GM10248 (cell line): ENCODE data around the gene MAP4.
A peak's percentile ranks its signal among the peaks of the same experiment; 100 is the strongest.

Experiments
- CTCF ChIA-PET: fragments of 300-600 bp; sonication (Branson Sonifier 250); formaldehyde crosslinking; extraction: SDS; loops from one replicate; lab custom pipeline; 2021; ENCODE audit warnings: antibody characterized with exemption; lab: Yijun Ruan, JAX
- POLR2A ChIA-PET: fragments of 350-650 bp; sonication (Branson Sonifier 250); formaldehyde crosslinking; extraction: SDS; loops from one replicate; lab custom pipeline; 2020; ENCODE audit warnings: antibody characterized with exemption; lab: Yijun Ruan, JAX
- DNase-seq: peaks from one replicate; pipeline ENCODE4 v3.0.0; 2012; ENCODE audit errors: extremely low spot score
- CTCF ChIP-seq: IDR thresholded peaks from 2 replicates; pipeline ENCODE4 v1.5.1; 2012; ENCODE audit warnings: mild to moderate bottlenecking, low read depth; ENCODE audit errors: extremely low read depth, missing control alignments, control extremely low read depth

MAP4 gene

GRCh38 chr3:47989981-47990440 lies 26.2 kb downstream of the MAP4 start:
- ChIA-PET CTCF (interaction anchor here (0.6 to 3.0 kb wide), 46 partner anchors 8 to 469 kb away, joined by 3 to 77 read pairs (median 4); no protein-coding TSS in a partner anchor), POLR2A (interaction anchor here (0.5 kb wide), 1 partner anchor 469 kb away, joined by 9 read pairs; no protein-coding TSS in a partner anchor)
- TF ChIP-seq CTCF, result peak; percentile 85

GRCh38 chr3:47985381-47985780 lies 30.8 kb downstream of the MAP4 start:
- no peak for TF ChIP-seq CTCF
- POLR2A ChIA-PET, result no interaction called here
- CTCF ChIA-PET, result interaction anchor here (1.2 kb wide), 1 partner anchor 119 kb away, joined by 3 read pairs; no protein-coding TSS in a partner anchor
- DNase-seq, result no peak

More at GRCh38 chr3:47989981-47990440, 26.2 kb downstream of the MAP4 start:
- DNase-seq, result peak; percentile 70

- POLR2A ChIA-PET, result no interaction called here
- no peak for DNase-seq
- TF ChIP-seq CTCF, result no peak
- CTCF ChIA-PET, result interaction anchor here (1.1 to 1.2 kb wide), 3 partner anchors 8 to 159 kb away, joined by 3 read pairs; no protein-coding TSS in a partner anchor
Measured at GRCh38 chr3:47984075-47984728, 32.0 kb downstream of the MAP4 start.

GRCh38 chr3:47980795-47981194 lies 35.4 kb downstream of the MAP4 start:
- CTCF ChIA-PET, result interaction anchor here (1.2 to 11.6 kb wide), 5 partner anchors 8 to 560 kb away, joined by 3 to 77 read pairs (median 3); no protein-coding TSS in a partner anchor
- POLR2A ChIA-PET, result no interaction called here
- DNase-seq, result no peak
- TF ChIP-seq CTCF, result no peak

GRCh38 chr3:47979070-47979469 lies 37.1 kb downstream of the MAP4 start:
- TF ChIP-seq CTCF, result no peak
- ChIA-PET CTCF (interaction anchor here (1.6 to 11.6 kb wide), 2 partner anchors 10 to 147 kb away, joined by 3 to 77 read pairs; no protein-coding TSS in a partner anchor), POLR2A (no interaction called here)
- no peak for DNase-seq

GRCh38 chr3:47978386-47978785 lies 37.8 kb downstream of the MAP4 start:
- ChIA-PET POLR2A (no interaction called here), CTCF (interaction anchor here (11.6 kb wide), 1 partner anchor 11 kb away, joined by 77 read pairs; no protein-coding TSS in a partner anchor)
- DNase-seq, result no peak
- no peak for TF ChIP-seq CTCF
